SU-DHL-6 (cell line): Measurements from ENCODE around the gene YBX3.

Experiments
- CTCF ChIP-seq: fragments of 200-600 bp; sonication (generic); IDR thresholded peaks from one replicate; pipeline ENCODE4 v1.5.1; 2017; ENCODE audit warnings: antibody characterized with exemption, mild to moderate bottlenecking, low read length, moderate library complexity; ENCODE audit not compliant: insufficient read depth, poor library complexity, severe bottlenecking
- EZH2phosphoT487 ChIP-seq: fragments of 200-600 bp; sonication (generic), shearing (Covaris generic); conservative IDR thresholded peaks from 2 replicates; pipeline ENCODE4 v1.6.1; 2018; ENCODE audit warnings: mild to moderate bottlenecking, antibody characterized with exemption, low read length, moderate library complexity, mixed read lengths

- TF ChIP-seq CTCF: no peak
- TF ChIP-seq EZH2phosphoT487: no peak
These were observed 8.9 kb upstream of the YBX3 start for GRCh38 chr12:10732066-10732465.
